Measurements from ENCODE around the gene MAP2.

Gene MAP2

DNA sequence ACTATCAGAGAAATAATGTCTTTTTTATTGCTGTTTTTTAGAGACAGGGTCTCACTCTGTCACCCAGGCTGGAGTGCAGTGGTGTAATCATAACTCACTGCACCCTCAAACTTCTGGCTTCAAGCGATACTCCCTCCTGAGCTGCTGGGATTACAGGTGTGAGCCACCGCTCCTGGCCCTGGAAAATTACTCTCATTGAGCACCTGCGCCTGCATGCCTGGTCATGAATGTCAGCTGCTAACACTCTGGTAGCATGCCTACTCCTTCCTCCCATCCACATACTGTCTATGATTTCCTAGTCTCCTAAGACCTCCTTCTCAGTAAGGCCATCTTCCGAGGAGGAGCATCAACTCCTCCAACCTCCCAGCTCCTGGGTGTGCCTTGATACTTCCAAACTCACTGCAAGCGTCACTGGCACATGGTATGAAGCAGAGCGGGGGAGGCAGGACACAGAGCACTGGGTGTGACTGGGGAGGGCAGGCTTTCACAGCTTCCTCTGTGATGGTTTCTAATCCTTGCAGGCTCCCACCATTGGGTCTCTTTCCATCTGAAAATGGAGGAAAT is 1.6 kb upstream of the MAP2 start:
- FAIRE-seq (no peak), DNase-seq (ENCODE audit: low spot score) (no peak)

DNA sequence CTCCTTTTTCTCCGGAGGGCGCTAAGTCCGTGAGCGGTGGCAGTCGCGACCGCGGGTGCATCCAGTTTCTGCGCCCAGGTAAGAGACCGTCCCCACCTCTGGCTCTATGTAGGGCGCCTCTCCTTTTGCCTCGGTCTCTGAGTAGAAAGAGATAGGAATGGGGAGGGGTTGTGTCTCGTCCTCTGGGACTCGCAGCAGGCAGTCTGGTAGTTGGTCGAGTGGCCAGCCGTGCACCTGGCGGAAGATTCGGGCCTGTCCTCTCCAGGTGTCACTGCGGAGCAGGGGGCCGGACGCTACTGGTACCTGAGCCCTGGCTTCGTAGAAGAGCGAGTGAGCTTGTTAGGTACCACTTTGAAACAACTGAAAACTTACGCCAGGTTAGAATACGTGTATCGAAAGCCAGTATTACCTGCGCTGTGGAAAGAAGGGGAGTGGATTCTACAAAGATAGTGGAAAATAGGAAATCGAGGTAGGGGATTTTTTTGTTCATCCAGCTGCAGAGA is 403 bp downstream of the MAP2 start:
- FAIRE-seq: no peak

DNA sequence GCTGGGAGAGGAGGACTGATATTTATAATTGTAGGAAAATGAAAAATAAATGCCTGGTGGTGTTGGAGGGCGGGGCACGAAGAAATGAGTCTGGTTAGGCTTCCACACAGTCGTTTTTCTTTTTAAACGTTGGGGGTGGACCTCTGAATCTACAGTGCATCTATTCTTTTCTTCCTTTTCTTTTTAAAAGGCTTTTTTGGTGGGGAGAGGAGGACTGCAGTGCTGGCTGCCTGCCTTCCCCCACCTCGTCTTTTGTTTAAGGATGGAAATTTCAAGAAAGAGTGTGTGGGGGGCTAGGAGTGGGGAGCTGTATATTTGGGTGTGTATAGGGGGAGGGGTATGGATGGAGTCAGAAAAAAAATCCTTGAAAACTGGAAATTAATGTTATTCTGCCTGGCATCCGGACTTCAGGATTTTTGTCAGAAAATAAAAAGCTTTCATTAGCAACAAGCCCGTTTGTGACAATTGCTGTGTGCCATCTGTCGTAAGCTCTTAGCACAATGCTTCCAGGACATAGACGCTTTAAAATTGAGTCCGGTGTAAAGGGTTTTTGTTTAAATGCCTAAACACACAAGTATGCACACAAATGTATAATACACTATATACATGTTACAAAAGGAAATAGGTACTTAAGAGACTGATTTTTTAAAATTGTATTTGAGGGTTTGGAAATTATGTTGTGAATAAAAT is 1.1 kb downstream of the MAP2 start:
- DNase-seq (ENCODE audit: low spot score) (no peak), FAIRE-seq (no peak)

More for the DNA sequence above, 403 bp downstream of the MAP2 start:
- peak; percentile 22 for DNase-seq (ENCODE audit: low spot score)

DNA sequence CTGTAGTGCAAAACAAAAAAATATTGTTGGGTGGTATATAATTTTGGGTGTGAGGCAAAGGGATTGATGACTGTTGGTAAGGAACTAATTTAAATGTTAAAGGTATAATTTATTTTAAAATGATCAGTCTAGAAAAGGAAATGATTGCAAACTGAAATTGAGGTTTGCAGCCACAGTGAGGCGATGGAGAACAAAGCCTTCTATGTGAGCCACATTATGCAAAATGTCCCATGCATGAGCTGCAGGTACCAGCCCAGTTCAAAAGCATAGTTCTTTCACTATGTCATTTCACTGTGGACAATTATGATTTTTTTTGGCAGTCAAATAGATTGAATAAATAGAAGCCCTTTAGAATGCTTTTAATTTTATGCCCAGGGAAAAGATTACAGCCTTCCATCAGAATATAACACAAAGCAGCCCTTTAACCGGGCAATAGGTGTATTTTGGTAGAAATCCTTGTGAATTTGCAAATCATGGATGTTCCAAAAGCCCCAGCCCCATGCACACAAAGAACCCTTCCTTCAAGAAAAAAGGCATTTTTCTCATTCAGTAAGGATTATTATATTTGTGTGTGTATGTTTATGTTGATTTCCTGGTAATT is 1.7 kb downstream of the MAP2 start:
- peak; percentile 43 for DNase-seq (ENCODE audit: low spot score)
- FAIRE-seq: no peak

DNA sequence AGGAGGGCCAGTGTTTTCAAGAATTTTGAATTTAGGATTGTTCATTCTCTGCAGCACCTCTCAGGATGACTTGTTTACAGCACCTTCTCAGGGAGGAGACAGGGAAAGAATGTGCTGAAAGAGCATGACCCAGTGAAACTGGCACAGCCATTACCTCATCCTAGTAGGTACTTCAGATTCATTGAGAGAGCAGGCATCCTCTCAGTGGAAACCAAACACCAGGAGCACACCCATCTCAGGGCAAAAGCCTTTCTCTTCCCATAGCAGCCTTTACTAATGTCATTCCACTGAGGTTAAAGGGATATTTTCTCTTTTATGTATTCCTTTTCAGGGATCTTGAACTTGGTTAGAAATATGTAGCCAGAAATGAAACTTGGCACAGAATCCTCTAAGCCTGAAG is 2.6 kb downstream of the MAP2 start:
- FAIRE-seq (no peak), DNase-seq (ENCODE audit: low spot score) (peak; percentile 37)

DNA sequence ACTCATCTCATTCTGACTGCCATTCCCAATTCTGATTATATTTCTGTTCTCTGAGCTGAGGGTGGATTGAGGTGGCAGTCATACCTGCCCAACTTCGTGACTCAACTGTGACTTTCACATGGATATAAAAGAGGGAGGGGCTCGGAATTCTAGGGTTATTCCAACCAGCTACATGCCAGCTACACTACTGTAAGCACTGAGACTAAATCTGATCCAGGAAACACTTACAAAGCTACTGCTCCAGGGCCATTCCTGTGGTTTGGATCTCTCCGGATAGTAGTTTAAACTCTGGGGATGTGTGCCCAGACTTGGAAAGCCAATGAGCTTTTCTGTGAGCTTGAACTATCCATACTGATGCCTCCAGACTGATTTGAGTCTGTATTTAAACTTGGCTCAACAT is 7.9 kb downstream of the MAP2 start:
- DNase-seq (ENCODE audit: low spot score) (peak; percentile 9), FAIRE-seq (no peak)

DNA sequence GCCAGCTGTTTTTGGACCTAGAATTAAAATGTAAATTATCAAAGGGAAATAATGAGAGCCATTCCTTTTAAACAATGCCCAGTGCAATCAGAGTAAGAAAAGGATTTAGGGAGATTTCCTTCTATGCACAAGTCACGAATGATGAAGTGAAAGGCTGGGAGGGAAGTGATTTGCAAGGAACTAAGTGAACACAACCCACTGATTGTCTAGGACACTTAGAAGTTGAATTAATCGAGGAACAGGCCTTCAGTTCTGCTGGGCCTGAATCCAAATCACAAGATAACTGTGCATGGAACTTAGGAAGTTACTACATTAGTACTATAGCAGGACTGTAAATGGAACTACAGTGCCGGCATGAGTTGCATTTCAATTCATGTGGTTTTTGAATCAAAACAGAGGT is 17.7 kb downstream of the MAP2 start:
- DNase-seq (ENCODE audit: low spot score): no peak
- FAIRE-seq: no peak

DNA sequence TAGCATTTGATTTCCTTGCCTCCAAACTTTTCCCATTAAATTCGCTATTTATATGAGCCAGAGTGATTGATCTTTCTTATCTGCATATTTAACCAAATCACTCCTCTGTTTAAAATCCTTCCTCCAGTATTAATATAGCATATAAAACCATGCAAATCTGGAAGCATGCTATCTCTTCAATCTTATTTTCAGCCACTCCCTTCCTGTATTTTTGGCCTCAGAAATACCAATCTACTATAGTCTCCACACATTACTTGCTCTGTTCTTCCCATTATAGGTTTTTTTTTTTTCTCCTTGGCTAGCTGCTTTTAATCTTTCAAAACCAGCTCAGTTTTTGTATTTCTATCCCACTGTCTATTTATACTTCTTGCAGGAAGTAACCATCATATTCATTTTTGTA is 19.1 kb downstream of the MAP2 start:
- no peak for DNase-seq (ENCODE audit: low spot score)
- FAIRE-seq: no peak

DNA sequence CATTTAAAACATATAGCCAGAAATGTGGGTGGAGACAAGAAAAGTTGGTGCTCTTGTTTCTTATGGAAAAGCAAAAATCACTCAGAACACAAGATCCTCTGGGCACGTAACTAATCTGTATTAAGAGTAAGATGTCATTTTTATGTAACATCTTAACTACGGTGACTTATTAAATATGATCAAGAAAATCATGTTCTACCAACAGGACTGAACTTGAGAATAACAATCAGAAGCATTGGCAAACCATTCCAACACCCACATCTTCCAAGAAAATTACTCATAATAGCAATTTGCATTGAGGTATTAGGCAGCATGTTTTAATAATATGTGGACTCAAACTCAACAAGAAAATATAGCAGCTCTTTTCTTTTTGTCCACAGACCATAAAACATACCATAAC is 21.6 kb downstream of the MAP2 start:
- DNase-seq (ENCODE audit: low spot score) (no peak), FAIRE-seq (no peak)

DNA sequence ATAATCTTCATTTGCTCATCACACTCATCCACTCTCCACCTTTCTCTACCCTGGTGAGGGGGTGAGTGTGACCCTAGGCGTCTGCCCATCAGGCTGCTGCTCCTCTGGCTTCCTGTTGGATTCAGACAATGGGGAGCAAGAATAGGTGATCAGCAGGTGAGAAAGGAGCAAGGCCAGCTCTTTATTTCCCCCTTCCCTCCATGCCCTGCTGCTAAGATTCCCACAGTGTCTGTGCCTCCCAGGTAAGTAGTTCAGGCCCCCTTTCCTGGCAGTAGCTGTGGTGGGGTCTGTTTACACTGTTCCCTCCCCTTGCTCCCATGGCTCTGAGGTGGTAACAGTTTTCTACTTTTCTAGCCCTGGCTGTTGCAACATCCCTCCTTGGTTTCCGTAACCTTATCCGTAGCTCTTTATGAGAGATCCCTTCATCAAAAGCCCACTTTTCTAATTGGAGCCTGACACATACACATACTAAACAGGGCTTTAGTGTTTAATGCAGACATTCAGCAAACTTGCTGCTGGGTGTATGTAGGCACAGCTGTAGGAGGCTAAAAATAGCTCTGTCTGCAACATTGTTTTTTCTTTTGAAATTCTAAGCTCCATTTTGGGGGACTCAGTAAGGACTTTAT is 27.5 kb downstream of the MAP2 start:
- no peak for FAIRE-seq
- no peak for DNase-seq (ENCODE audit: low spot score)

DNA sequence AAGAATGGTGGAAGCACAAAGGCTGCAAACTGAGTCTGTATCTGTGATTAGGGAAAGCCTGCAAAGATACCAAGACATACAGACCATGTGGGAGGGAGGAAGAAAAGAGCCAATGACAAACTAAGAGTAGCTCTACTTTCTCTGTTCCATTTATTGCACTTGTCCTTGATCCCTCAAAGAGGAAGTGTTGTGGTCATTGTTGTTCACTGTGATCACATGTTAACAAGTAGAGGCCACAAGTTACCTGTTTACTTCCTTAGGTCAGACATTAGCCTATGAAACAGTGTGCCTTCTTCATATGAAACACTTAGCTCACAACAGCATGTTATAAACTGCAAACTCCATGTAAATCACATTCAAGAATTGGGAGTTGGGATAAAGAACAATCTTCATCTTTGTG is 32.6 kb downstream of the MAP2 start:
- FAIRE-seq: no peak

DNA sequence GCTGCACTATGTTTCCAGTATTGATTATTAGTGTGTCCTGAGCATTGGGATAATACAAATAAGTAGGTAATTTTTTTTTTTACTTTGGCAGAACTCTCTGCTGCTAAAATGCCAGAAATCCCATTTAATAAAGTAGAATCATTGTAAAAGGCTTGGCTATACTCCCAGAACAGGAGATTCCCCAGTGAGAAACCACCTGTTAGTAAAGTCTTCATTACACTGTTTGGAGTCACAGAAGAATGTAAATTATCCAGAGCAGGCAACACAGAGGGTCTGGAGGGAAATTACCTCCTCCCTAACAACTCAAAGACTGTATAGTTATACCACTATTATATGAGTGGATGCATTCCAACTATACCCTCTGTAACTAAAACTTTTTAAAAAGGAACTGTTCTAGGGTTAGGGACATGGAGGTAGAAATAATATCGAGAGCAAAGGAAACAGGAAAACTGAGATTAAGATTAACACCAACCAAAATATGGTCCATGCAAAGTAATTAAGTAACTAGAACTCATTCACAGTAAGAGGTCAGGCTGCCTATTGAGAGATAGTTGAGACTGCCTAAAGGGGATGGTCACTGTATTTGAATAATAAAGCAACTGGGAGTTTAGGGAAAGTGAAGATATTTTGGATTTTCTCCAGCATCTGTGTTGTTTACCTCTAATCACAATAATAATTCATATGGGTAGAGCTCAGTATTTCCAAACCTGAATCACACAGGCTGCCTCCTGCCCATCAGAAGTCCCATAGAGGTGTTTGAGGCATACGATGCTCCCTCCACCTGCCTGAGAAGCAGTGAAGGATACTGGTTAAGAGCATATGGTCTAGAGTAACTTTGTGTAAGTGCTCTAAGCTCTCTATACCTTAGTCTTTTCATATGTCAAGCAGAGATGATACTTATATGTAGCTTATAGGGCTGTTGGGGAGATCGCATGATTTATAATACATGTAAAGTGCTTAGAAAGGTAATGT is 34.4 kb downstream of the MAP2 start:
- no peak for FAIRE-seq
- DNase-seq (ENCODE audit: low spot score): no peak

More for the DNA sequence above, 32.6 kb downstream of the MAP2 start:
- DNase-seq (ENCODE audit: low spot score): no peak

DNA sequence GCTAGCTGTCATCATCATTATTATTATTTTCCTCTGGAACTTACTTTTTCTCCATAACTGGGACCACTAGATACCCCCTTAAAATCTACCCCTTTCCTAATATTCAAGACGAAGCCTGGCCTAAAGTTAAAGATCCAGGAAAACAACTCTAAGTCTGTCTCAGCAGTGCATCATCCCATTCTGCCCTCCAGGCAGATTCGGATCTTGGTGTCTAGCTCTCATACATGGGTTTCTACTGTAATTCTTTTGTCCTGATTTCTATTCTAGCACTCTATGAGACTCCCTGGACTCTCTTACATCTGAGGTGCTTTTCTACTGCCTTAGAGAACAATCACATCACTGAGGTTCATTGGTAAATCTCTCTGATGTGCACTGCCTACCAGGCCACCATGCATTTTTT is 35.5 kb downstream of the MAP2 start:
- FAIRE-seq (no peak), DNase-seq (ENCODE audit: low spot score) (no peak)

DNA sequence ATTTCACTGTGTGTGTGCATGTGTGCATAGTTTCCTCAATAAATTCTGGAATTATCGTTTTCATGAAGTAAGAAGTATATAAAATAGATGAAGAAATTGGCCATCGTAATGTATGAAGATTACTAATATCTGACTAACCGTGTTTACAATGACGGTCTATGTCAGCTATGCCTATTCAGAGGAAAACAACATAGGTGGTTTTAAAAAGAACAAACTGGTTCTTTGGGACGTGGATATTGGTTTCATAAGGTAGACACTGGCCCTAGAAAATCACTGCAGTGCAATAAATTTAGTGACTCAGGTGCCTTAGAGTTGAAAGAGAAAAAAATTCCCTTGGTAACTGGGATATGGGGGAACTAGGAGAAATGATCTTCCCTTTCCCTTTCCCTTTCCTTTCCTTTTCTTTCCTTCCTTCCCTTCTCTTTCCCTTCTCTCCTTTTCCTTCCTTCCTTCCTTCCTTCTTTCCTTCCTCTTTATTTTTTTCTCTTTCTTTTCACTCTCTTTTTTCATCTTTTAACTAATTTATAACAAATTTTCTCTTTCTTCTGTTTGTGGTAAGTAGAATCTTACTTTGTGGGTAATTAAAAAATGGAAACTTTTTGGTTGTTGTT is 36.4 kb downstream of the MAP2 start:
- no peak for FAIRE-seq
- no peak for DNase-seq (ENCODE audit: low spot score)

DNA sequence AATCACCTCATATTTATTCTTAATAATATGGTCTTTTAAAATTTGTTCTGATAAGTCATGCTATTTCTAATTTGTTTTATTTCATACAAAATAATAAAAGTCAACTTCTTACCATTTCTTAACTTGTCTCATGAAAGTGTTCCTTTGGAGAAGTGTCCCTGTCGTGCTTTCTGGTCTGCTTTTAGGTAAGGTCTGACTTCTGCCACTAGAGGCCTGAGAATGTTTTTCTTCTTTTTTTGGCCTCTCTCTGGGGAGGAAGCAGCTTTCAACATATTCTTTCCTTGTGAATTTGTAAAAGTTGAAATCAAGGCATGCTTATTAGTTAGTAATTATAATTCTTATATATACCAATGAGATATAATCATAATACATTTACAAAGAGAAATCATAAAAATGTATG is 39.4 kb downstream of the MAP2 start:
- no peak for FAIRE-seq
- no peak for DNase-seq (ENCODE audit: low spot score)

DNA sequence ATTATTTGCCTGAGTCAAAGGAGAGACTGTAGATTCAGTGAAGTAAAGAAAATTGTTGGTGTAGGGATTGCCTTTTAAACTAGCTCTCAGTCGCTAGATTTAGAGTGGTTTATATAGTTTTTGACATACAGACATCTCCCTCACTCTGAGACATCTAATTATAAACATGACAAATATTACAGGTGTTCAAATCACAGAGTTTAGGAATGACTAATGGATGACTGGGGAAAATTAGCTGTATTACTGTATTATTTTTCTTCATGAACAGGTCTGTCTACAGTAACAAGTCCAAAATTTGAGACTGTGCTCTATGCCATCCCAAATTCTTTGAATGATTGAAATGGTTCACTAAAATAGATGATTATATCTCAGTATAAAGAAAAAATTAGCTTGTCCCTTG is 40.0 kb downstream of the MAP2 start:
- DNase-seq (ENCODE audit: low spot score): no peak
- no peak for FAIRE-seq

DNA sequence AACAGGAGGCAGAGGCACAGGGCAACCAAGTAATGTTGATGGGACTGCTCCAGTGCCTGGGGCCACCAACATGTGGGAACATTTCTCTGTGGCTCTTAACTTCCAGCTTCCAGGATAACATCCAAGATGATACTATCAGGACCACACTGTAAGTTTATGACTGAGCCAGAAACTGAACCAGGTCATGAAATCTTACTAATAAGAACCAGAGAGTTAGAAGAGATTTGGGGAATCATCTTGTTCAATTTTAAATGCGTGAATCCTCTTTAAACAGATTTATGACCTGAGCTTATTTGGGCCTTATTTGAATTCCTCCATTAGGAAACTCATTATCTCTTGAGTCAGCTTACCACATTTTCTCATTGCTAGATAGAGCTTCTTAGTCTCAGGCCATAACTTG is 45.0 kb downstream of the MAP2 start:
- DNase-seq (ENCODE audit: low spot score): no peak
- no peak for FAIRE-seq

DNA sequence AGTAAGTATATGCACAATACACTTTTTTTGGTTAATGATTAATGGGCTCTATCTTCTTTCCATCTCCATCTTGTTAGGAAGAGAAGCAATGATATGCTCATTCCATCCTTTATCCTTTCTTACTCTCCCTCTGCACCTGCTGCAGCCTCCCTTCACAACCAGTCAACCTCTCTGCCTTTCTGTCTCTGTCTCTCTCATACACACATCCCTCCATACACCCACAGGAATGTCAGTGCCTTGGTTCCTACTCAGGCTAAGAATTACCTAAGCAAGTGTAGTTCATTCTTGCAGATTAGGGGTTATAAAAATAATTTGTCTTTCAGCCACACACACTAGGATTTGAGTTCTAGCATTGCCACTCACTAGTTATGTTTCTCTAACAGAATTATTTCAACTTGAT is 45.6 kb downstream of the MAP2 start:
- no peak for FAIRE-seq
- DNase-seq (ENCODE audit: low spot score): no peak

DNA sequence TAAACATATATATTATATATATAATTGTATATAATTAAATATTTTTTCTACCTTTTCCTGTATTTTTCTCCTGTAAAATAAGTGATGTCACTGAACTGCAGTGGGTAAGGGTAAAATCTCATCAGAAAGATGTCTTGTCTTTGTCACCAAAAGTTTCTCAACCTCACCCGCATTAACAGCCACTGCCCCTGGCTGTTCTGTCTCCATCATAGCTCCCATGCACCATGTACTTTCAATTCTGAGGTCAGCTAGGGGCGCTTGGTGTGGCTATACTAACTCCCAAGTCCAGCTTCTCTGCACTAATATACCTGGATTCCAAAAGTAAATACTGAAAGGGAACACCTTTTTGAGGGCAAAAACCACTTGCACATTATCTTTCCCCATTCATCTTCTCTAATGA is 46.6 kb downstream of the MAP2 start:
- DNase-seq (ENCODE audit: low spot score) (no peak), FAIRE-seq (no peak)

DNA sequence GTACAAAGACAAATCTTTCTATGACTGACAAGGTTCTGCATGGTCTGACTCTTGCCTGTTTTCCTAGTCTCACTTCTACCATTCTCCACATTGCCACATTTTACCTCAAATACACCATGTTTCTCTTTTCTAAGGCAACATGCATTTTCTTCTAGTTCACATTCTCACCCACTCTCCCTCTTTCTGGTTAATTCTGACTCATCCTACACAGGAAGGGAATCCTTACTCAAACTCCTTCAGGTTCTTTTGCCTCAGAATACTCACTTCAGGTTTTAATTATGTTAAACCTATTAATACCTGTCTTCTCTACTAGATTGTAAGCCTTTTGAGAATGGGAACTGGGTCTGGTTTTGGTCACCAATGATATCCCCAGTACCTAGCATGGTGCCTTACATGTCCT is 47.2 kb downstream of the MAP2 start:
- FAIRE-seq (no peak), DNase-seq (ENCODE audit: low spot score) (no peak)
